Umbilical cord (tissue), 1 donor: ENCODE data around the gene MPHOSPH9. TPM values are rescaled to one million over a fixed set of nuclear protein-coding genes. Genes with fewer than 3 reads are reported as not detected.

Experiments used
- total RNA-seq: library from RNA; depleted of rRNA; stranded (reverse); fragments of >200 nt; gene quantifications from one replicate; pipeline ENCODE4 v1.2.3, GENCODE V29; 2014; ENCODE audit warnings: low replicate concordance; ENCODE audit not compliant: insufficient read depth

The MPHOSPH9 gene
- total RNA-seq, 1 donor from 2014 or later, result 52.2 TPM

Other genes with a start within 250 kb of the MPHOSPH9 start
- gene PITPNM2, start 82.1 kb downstream of the MPHOSPH9 start, total RNA-seq, result 4.1 TPM
- gene MTRFR, start 295 bp upstream of the MPHOSPH9 start, total RNA-seq, result 10.4 TPM
- 87.6 TPM for gene CDK2AP1, start 38.7 kb upstream of the MPHOSPH9 start, total RNA-seq
- 20.9 TPM for gene SBNO1, start 131.7 kb upstream of the MPHOSPH9 start, total RNA-seq
- gene KMT5A, start 151.0 kb upstream of the MPHOSPH9 start, total RNA-seq, result 6.3 TPM
- gene RILPL2, start 203.5 kb upstream of the MPHOSPH9 start, total RNA-seq, result 5.3 TPM
- 14.4 TPM for gene SNRNP35, start 225.0 kb upstream of the MPHOSPH9 start, total RNA-seq